IMR-90 (cell line): ENCODE data around the gene COL23A1.

Experiments
- BHLHE40 ChIP-seq: fragments of 150-350 bp; IDR thresholded peaks from 2 replicates; pipeline ENCODE4 v1.6.1; 2016; ENCODE audit warnings: mild to moderate bottlenecking, low read depth, low read length
- CHD1 ChIP-seq: IDR thresholded peaks from 2 replicates; pipeline ENCODE4 v1.6.1; 2012; ENCODE audit warnings: low read depth, low read length, improper control_type of control experiment
- CTCF ChIP-seq: conservative IDR thresholded peaks from 2 replicates; pipeline ENCODE4 v1.5.1; 2012; ENCODE audit warnings: mild to moderate bottlenecking, low read depth, low read length, improper control_type of control experiment
- ELK1 ChIP-seq: fragments of 150-350 bp; IDR thresholded peaks from 2 replicates; pipeline ENCODE4 v1.6.1; 2016; ENCODE audit warnings: low read depth, mild to moderate bottlenecking, low read length, moderate library complexity, borderline replicate concordance
- MAZ ChIP-seq: IDR thresholded peaks from 2 replicates; pipeline ENCODE4 v1.6.1; 2012; ENCODE audit warnings: low read depth, mild to moderate bottlenecking, low read length, improper control_type of control experiment, moderate library complexity, borderline replicate concordance
- MXI1 ChIP-seq: IDR thresholded peaks from 2 replicates; pipeline ENCODE4 v1.6.1; 2012; ENCODE audit warnings: low read depth, mild to moderate bottlenecking, low read length, moderate library complexity, borderline replicate concordance
- NFE2L2 ChIP-seq: fragments of 150-350 bp; IDR thresholded peaks from 2 replicates; pipeline ENCODE4 v1.6.1; 2016; ENCODE audit warnings: low read depth, mild to moderate bottlenecking, low read length
- POLR2A ChIP-seq: IDR thresholded peaks from 2 replicates; pipeline ENCODE4 v1.6.1; 2012; ENCODE audit warnings: mild to moderate bottlenecking, low read depth, low read length
- RAD21 ChIP-seq: IDR thresholded peaks from 2 replicates; pipeline ENCODE4 v1.6.1; 2012; ENCODE audit warnings: low read length, improper control_type of control experiment
- RCOR1 ChIP-seq: IDR thresholded peaks from 2 replicates; pipeline ENCODE4 v1.6.1; 2012; ENCODE audit warnings: mild to moderate bottlenecking, low read length, improper control_type of control experiment; ENCODE audit not compliant: insufficient replicate concordance
- RFX5 ChIP-seq: IDR thresholded peaks from 2 replicates; pipeline ENCODE4 v1.8.0; 2012; ENCODE audit warnings: low read depth, mild to moderate bottlenecking, low read length, moderate library complexity
- SMC3 ChIP-seq: fragments of 150-350 bp; IDR thresholded peaks from 2 replicates; pipeline ENCODE4 v1.6.1; 2016; ENCODE audit warnings: low read depth, mild to moderate bottlenecking, antibody characterized with exemption, low read length, moderate library complexity
- USF2 ChIP-seq: fragments of 150-350 bp; IDR thresholded peaks from 2 replicates; pipeline ENCODE4 v1.6.1; 2017; ENCODE audit warnings: mild to moderate bottlenecking, antibody characterized with exemption, low read length, low read depth

GRCh38 chr5:178532236-178532635 lies 58.0 kb downstream of the COL23A1 start:
- no peak for TF ChIP-seq CTCF
- TF ChIP-seq CHD1 = no peak
- no peak for TF ChIP-seq POLR2A
- TF ChIP-seq SMC3 = no peak
- TF ChIP-seq RFX5 = no peak
- no peak for TF ChIP-seq BHLHE40
- no peak for TF ChIP-seq RCOR1
- TF ChIP-seq NFE2L2 = no peak
- no peak for TF ChIP-seq MXI1
- no peak for TF ChIP-seq ELK1
- TF ChIP-seq MAZ = no peak
- TF ChIP-seq RAD21 = no peak
- no peak for TF ChIP-seq USF2
